Gastrocnemius medialis (tissue), 4 donors: ENCODE data around the gene DCTN3. TPM values are rescaled to one million over a fixed set of nuclear protein-coding genes. Genes with fewer than 3 reads are reported as not detected.
"Not testable (repeated sequence)": the region's sequence is repeated elsewhere in the genome, so short reads cannot be mapped to it uniquely, and the experiment has no call there.

Source experiments
- ATAC-seq, 2 donors: fragments of 150-250 bp; one replicate each; pipeline ENCODE4 v1.9.1; 2016
- DNase-seq, 2 donors: peaks; one replicate each; pipeline ENCODE4 v3.0.0-alpha.2; 2019
- H3K27ac ChIP-seq, 4 donors: fragments of 200-600 bp; sonication (generic); 1 replicate in 1 of 4; 2 replicates in 3 of 4; pipeline ENCODE4 v1.5.1; 2016 to 2018; ENCODE audit warnings: mild to moderate bottlenecking in 2 of 4, moderate library complexity in 1 of 4
- H3K27me3 ChIP-seq, 3 donors: fragments of 200-600 bp; sonication (generic) in 2 of 3; 1 replicate in 1 of 3; 2 replicates in 2 of 3; pipeline versions ENCODE4 v1.5.1 to v1.6.0; 2016 to 2019; ENCODE audit warnings: mild to moderate bottlenecking in 1 of 3, moderate library complexity in 1 of 3
- H3K36me3 ChIP-seq, 2 donors: fragments of 200-600 bp; sonication (generic) in 1 of 2; one replicate each; pipeline ENCODE4 v1.5.1; 2017 to 2018
- H3K4me1 ChIP-seq, 2 donors: fragments of 200-600 bp; sonication (generic) in 1 of 2; one replicate each; pipeline ENCODE4 v1.5.1; 2016 to 2017; ENCODE audit warnings: mild to moderate bottlenecking in 2 of 2
- H3K4me3 ChIP-seq, 4 donors: fragments of 200-600 bp; sonication (generic) in 3 of 4; 1 replicate in 1 of 4; 2 replicates in 3 of 4; pipeline ENCODE4 v1.5.1; 2016 to 2019; ENCODE audit warnings: mild to moderate bottlenecking in 2 of 4
- H3K9me3 ChIP-seq, 3 donors: fragments of 200-600 bp; sonication (generic) in 2 of 3; 1 replicate in 1 of 3; 2 replicates in 2 of 3; pipeline ENCODE4 v1.5.1; 2016 to 2019
- POLR2A ChIP-seq, 2 donors: fragments of 450-650 bp; IDR thresholded peaks; one replicate each; pipeline ENCODE4 v1.6.1; 2017; ENCODE audit warnings: antibody characterized with exemption in 2 of 2, mild to moderate bottlenecking in 2 of 2, moderate library complexity in 2 of 2
- in situ Hi-C, 4 donors: fragments of 200-750 bp; cut with MboI; loops; one replicate each; pipeline versions ENCODE4 v1.15.0 to v1.8.0; 2017; ENCODE audit warnings: low sequenced_read_pairs in 4 of 4
- intact Hi-C: fragments of 100-400 bp; cut with DNase I; formaldehyde crosslinking; loops from one replicate; pipeline ENCODE4 v1.15.1; 2023; ENCODE audit warnings: low total_unique reads
- total RNA-seq, 4 donors: library from RNA; depleted of rRNA; stranded (reverse); fragments of >200 nt; gene quantifications; one replicate each; pipeline versions ENCODE4 v1.1.0 to v1.2.3, GENCODE V29; 2016
- TF ChIP-seq, protein P1 (sequence below), 5 experiments: fragments of 450-650 bp in 3 of 5; fragments of 200-600 bp in 2 of 5; sonication (generic) in 2 of 5; IDR thresholded peaks in 4 of 5; conservative IDR thresholded peaks in 1 of 5; 1 replicate in 4 of 5; 2 replicates in 1 of 5; pipeline ENCODE4 v1.5.1; 2016 to 2019; ENCODE audit warnings: antibody characterized with exemption in 5 of 5, mild to moderate bottlenecking in 3 of 5, moderate library complexity in 3 of 5

The DCTN3 gene
- total RNA-seq, 4 donors from 2014 or later = 62.8 to 174 (median 105) TPM

- peak; percentile 30 to 55 for TF ChIP-seq POLR2A (IDR thresholded peaks at IDR 0.05)
- TF ChIP-seq, protein P1, sequence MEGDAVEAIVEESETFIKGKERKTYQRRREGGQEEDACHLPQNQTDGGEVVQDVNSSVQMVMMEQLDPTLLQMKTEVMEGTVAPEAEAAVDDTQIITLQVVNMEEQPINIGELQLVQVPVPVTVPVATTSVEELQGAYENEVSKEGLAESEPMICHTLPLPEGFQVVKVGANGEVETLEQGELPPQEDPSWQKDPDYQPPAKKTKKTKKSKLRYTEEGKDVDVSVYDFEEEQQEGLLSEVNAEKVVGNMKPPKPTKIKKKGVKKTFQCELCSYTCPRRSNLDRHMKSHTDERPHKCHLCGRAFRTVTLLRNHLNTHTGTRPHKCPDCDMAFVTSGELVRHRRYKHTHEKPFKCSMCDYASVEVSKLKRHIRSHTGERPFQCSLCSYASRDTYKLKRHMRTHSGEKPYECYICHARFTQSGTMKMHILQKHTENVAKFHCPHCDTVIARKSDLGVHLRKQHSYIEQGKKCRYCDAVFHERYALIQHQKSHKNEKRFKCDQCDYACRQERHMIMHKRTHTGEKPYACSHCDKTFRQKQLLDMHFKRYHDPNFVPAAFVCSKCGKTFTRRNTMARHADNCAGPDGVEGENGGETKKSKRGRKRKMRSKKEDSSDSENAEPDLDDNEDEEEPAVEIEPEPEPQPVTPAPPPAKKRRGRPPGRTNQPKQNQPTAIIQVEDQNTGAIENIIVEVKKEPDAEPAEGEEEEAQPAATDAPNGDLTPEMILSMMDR (IDR thresholded peaks at IDR 0.05 in 4 of 5, conservative IDR thresholded peaks at IDR 0.05 in 1 of 5) = peak; percentile 15 to 65 (median 39)
- H3K4me3 ChIP-seq = peak within 1 kb of the TSS; percentile 67 to 85 (median 81)
- peak within 1 kb of the TSS; percentile 88 to 94 (median 90) for H3K27ac ChIP-seq
- H3K4me1 ChIP-seq = peaks cover 30% of the 10 kb centered on the region in 2 donors
- no peaks in the 10 kb centered on the region for H3K27me3 ChIP-seq
- in situ Hi-C loops = loop anchor here in 1 of 4 donors (10.0 kb wide), 1 partner anchor 58 kb away; no protein-coding TSS in a partner anchor
- intact Hi-C loops = loop anchor here (1.0 kb wide), 1 partner anchor 55 kb away; no protein-coding TSS in a partner anchor
- DNase-seq (peak; percentile 85 to 92), ATAC-seq (peak; percentile 76 to 80)
- no peaks in the 10 kb centered on the region for H3K9me3 ChIP-seq
- H3K36me3 ChIP-seq = peaks cover 0 to 14% of the 10 kb centered on the region in 2 donors
These were observed 26.2 kb upstream of the DCTN3 start, which contains the start of gene GALT for GRCh38 chr9:34646211-34647083. Gene GALT (plus strand): TSS chr9:34646675. CDS start chr9:34646705, 30 bp downstream.

GRCh38 chr9:34644766-34645314 lies 24.5 kb upstream of the DCTN3 start:
- Histone ChIP-seq H3K4me3 (no peak overlapping the region), H3K9me3 (no peaks in the 10 kb centered on the region), H3K4me1 (peaks cover 22 to 30% of the 10 kb centered on the region in 2 donors), H3K36me3 (peaks cover 0 to 13% of the 10 kb centered on the region in 2 donors), H3K27ac (peak overlapping the region in 1 of 4 donors; percentile 39), H3K27me3 (no peaks in the 10 kb centered on the region)
- DNase-seq (no peak), ATAC-seq (no peak)
- in situ Hi-C loops = loop anchor here in 1 of 4 donors (10.0 kb wide), 1 partner anchor 60 kb away; no protein-coding TSS in a partner anchor
- intact Hi-C loops = no loop called here
- no peak for TF ChIP-seq POLR2A (IDR thresholded peaks at IDR 0.05)
- TF ChIP-seq, protein P1 (IDR thresholded peaks at IDR 0.05 in 4 of 5, conservative IDR thresholded peaks at IDR 0.05 in 1 of 5) = no peak

DNA sequence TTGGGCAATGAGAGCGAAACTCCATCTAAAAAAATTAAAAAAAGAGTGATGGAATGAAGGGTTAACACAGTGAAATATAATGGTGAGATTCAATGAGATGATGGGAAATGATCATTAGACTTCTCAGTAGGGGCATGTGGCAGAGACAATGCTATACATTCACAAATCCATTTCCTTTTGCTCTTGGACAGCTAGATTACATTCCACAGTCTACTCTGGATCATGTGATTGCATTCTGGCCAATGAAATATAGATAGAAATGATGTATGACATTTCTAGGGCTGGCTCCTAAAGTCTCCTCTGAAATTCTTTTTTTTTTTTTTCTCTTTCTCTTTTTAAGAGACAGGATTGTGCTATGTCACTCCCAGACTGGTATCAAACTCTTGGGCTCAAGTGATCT lies 22.4 kb upstream of the DCTN3 start:
- no peaks in the 10 kb centered on the region for H3K27me3 ChIP-seq
- H3K4me1 ChIP-seq = peaks cover 22 to 25% of the 10 kb centered on the region in 2 donors
- H3K36me3 ChIP-seq = no peaks in the 10 kb centered on the region
- in situ Hi-C loops = loop anchor here in 1 of 4 donors (10.0 kb wide), 1 partner anchor 62 kb away; no protein-coding TSS in a partner anchor
- DNase-seq (no peak), ATAC-seq (no peak)
- TF ChIP-seq POLR2A (IDR thresholded peaks at IDR 0.05) = no peak
- TF ChIP-seq, protein P1 (IDR thresholded peaks at IDR 0.05 in 4 of 5, conservative IDR thresholded peaks at IDR 0.05 in 1 of 5) = no peak
- intact Hi-C loops = no loop called here
- no peak overlapping the region for H3K4me3 ChIP-seq
- no peak overlapping the region for H3K27ac ChIP-seq
- no peaks in the 10 kb centered on the region for H3K9me3 ChIP-seq

- peaks cover 12 to 16% of the 10 kb centered on the region in 2 donors for H3K4me1 ChIP-seq
- H3K4me3 ChIP-seq, ATAC-seq, H3K9me3 ChIP-seq, H3K27ac ChIP-seq, in situ Hi-C loops, H3K36me3 ChIP-seq, intact Hi-C loops, DNase-seq, H3K27me3 ChIP-seq: not testable (repeated sequence)
These were observed 19.0 kb upstream of the DCTN3 start for GRCh38 chr9:34639322-34639721.

DNA sequence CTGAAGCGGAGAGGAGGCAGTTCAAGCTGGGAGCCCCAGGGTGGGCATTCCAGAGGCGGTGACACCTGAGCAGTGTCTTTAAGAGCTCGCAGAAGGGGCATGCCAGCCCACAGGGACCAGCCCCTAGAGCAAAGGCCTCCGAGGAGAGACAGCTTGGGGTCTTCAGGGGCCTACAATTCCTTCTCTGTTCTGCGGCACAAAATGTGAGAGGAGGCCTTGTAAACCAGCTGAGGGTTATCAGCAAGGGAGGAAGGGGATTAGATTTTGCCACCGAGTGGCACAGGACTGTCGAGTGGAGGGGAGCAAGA lies 17.8 kb upstream of the DCTN3 start:
- no peak for TF ChIP-seq POLR2A (IDR thresholded peaks at IDR 0.05)
- TF ChIP-seq, protein P1 (IDR thresholded peaks at IDR 0.05 in 4 of 5, conservative IDR thresholded peaks at IDR 0.05 in 1 of 5) = no peak
- in situ Hi-C loops (no loop called here), intact Hi-C loops (no loop called here)
- DNase-seq = no peak
- Histone ChIP-seq H3K36me3 (no peaks in the 10 kb centered on the region), H3K4me1 (peaks cover 12 to 16% of the 10 kb centered on the region in 2 donors), H3K27me3 (no peaks in the 10 kb centered on the region), H3K9me3 (no peaks in the 10 kb centered on the region), H3K4me3 (peak overlapping the region; percentile 66 to 95 (median 74)), H3K27ac (peak overlapping the region; percentile 80 to 93 (median 86))
- ATAC-seq = no peak
